Right hindlimb (tissue), 1 donor: ENCODE measurements around the gene MFSD6L.
"Not testable (repeated sequence)": the region's sequence is repeated elsewhere in the genome, so short reads cannot be mapped to it uniquely, and the experiment has no call there.

ENCODE experiments used
- DNase-seq: peaks from one replicate; pipeline ENCODE4 v3.0.0-alpha.2; 2018

MFSD6L gene

DNA sequence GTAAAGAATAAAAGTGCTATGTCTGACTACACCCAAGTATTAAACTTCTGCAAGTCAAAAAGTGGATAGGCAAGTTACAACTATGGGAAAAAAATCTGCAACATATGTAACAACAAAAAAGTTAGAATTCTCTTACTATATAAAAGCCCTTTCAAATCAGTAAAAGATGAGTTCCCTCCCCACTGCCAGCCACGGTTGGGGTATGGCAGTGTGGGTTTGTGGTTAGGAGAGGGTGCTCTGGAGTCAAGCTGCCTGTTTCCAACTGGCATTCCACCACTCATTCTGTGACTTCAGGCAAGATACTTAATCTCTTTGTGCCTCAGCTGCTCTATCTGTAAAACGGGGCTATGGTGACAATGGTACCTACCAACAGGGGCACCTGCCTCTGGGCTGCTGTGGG, 26.6 kb upstream of the MFSD6L start:
- DNase-seq = no peak

GRCh38 chr17:8823279-8823678, 24.1 kb upstream of the MFSD6L start:
- no peak for DNase-seq

- DNase-seq = no peak
Measured at GRCh38 chr17:8822401-8823035, 23.4 kb upstream of the MFSD6L start.

DNA sequence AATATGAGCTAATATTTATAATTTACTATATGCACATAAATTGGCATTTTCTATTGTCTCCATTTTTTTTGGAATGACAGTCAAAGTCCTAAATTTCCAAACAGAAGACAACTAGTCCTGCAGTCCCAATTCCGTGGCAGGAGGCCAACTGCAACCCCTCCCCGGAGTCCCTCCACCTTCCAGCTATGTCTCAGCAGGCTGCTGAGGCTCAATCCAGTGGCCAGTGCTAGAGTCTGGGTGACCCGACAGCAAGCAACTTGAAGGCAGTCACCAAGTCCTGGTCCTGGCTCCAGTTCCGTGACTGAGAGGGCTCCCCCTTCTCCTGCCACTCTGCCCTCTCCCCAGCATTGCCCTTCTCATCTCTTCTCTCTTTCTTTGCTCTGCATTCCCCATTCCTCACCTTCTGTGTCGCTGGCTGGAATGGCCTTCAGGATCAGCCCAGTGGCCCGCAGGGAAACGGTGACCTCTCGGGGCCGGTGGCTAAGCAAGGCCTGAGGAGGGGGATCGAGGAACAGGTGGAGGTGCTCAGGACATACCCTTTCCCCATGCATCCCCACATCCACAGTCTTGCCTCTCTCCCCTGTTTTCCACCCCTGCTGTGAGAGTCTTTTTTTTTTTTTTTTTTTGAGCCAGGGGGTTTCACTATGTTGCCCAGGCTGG, 22.4 kb upstream of the MFSD6L start:
- no peak for DNase-seq

DNA sequence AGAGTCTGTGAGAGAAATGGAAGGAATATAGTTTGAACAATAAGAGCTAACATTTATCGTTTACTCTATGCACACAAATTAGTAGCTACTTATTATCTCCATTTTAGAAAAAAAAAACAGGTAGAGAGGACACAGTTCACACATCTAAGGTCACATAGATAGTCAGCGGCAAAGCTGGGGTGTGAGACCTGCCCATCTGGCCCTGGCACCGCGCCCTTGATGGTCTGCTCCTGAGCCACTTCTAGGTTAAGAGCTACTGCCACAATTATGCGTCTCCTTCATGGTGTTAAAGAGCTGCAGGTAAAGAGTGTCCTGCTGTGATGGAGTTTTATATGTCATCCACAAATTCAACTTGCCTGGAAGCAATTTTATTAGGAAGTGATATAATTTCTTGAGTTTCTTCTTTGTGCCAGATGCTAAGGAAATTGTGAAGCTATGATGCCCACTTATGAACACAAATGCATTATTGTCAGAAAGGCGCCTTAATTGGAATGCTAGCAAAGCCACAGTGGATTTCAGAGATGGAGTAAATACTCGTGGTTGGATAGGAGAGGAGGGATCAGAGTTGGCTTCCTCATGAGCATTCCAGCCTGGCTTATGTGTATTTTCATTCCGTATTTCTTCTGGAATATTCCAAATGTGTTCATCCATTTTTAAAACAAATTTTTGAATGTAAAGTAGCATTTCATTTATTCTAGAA, 21.3 kb upstream of the MFSD6L start:
- no peak for DNase-seq

- no peak for DNase-seq
Measured at GRCh38 chr17:8818654-8819330, 19.6 kb upstream of the MFSD6L start.

GRCh38 chr17:8818047-8818446, 18.9 kb upstream of the MFSD6L start:
- DNase-seq = no peak

- no peak for DNase-seq
Measured at GRCh38 chr17:8806926-8807550, 7.9 kb upstream of the MFSD6L start.

DNA sequence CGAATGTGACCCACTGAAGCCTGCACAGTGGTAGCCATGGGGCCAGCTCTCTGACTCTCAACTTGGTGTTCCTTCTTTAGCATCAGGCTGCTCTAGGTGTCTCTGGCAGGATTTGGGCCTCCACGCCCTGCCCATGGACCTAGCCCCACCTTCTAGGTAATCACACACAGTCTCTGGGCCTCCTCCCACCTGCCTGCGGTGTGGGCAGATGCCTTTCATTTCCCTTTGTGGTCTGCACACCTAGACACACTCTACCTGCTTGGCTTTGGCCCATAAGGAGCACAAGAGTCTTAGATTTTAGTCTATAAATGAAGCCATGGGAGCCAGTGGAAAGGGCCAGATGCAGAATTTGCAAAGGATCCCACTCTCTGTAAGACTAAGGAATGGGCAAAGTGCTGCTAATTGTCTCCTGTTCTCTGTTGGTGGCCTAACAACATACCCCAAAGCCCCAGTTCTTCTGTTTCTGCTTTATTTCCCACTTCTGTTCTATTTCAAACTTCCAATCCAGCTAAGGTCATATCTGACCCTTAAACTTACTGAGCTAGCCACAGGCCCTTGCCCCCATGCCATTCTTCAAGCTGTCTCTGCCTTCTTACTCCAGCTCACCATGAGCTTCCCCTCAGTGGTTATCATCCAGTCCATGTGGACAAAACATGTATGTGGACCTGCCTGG, 7.2 kb upstream of the MFSD6L start:
- no peak for DNase-seq

DNA sequence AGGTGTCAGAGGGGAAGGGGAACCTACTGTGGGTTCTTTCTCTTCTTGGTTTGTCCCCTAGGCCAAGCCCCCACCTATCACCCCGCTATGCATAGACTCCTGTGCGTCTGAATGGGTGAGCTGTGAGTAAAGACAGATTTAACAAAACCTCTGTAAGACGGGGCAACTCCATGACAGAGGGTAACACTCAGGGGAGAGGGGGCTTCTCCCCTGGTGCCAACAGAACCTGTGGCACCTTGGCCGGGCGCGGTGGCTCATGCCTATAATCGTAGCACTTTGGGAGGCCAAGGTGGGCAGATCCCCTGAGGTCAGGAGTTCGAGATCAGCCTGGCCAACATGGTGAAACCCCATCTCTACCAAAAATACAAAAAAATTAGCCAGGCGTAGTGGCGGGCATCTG, 6.2 kb upstream of the MFSD6L start:
- DNase-seq = not testable (repeated sequence)

DNA sequence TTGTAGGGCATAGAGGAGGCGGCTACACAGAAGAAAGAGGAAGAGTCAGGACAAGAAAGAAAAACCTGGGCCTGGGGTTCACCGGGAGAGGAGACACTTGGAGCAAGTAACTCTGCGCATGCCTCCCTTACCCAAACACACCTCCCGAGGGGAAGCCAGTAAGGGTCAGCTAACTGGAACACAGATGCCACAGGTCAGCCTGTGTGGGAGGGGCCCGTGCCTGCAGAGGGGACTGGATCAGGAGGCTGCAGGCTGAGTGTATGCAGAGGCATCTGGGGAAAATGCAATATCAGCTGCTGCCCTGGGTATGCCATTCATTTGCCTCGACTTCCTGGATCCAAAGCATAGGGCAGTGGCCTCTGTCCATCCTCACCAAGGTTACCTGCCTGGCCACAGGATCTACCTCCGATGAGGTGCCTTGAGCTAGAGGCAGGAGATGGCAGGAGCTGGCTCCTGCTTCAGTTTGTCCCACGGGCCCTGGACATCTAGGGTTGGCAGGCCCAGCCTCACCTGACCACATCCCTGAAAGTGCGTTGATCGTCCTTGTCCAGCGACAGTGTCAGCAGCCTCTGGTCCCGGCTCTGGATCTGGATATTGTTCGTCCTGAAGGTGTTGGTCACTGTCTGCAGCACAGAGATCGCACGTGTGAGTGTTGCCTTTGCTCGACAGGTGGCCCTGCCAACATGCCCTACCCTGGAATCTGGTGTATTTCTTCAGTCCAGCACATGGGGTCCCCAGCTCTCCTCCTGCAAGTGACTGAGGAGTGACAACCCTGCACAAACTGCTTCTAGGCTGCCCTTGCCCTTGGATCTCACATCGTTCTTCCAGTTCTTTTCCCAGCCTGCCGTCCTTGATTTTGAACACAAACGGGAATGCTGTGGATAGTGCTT, 4.6 kb upstream of the MFSD6L start:
- no peak for DNase-seq

- DNase-seq = no peak
Measured at GRCh38 chr17:8801135-8801840, 2.1 kb upstream of the MFSD6L start.

- DNase-seq = no peak
Measured at GRCh38 chr17:8800656-8801055, 1.5 kb upstream of the MFSD6L start.

GRCh38 chr17:8799570-8800212, 526 bp upstream of the MFSD6L start:
- no peak for DNase-seq

- DNase-seq = no peak
Measured at GRCh38 chr17:8798176-8798845, 854 bp downstream of the MFSD6L start.

DNA sequence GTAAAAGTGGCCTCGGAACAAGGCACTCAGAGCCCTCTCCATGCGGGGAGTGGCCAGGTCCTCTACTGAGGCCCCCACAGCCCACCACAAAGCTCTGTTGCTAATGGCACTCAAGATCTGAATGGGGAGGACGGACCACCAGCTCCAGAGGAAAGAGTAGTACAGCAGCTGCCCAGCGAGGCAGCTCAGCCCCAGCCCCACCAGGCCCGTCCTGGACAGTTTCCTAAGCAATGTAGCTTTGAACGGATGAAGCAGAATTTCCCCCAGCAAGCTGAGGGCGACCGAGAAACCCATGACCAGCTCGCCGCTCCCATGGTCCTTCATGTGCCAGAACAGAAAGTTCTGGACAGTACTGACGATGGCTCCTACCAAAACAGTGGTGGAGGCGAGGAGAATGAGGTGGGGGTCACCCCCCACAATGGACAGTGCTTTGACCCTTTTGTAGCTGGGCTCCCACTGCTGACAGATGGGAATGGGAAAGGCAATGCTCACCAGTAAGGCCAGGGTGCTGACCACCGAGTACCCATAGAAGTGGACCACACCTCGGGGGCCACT, 1.5 kb downstream of the MFSD6L start:
- DNase-seq = no peak

DNA sequence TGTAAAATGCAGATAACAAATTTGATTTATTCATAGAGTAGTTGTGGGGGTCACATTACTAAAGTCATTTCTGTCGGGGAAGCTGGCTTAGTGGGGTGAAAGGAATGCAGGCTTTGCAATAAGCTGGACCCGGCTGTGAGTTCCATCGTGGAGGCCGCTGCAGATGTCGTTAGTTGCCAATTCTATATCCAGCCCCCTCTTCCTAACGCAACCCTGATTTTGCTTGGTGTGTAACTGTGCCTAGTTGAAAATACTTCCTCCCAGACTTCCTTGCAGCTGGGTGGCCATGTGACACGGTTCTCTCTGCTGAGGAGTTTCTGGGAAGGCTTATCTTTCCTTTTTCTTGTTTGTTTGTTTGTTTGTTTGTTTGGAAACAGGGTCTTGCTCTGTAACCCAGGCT, 4.5 kb downstream of the MFSD6L start:
- DNase-seq = no peak

DNA sequence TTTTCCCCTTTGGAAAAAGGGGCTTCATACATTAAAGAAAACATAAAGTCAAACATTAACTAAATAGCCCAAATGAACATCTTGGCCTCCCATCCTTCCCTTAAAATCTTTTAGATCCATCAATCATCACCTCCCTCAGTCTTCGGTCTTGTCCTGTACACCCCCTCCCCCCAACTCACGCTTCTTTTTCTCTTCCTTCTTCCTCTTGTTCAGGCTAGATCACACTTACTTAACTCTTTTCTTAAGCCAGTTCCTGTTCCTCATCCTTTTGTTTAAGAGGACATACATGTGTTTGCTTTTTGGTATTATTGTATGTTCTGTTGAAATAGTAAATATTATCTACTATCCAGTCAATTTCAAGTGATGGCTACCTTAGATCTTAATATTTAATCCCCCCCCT, 5.5 kb downstream of the MFSD6L start:
- DNase-seq = no peak

GRCh38 chr17:8792646-8793045, 6.5 kb downstream of the MFSD6L start:
- no peak for DNase-seq

DNA sequence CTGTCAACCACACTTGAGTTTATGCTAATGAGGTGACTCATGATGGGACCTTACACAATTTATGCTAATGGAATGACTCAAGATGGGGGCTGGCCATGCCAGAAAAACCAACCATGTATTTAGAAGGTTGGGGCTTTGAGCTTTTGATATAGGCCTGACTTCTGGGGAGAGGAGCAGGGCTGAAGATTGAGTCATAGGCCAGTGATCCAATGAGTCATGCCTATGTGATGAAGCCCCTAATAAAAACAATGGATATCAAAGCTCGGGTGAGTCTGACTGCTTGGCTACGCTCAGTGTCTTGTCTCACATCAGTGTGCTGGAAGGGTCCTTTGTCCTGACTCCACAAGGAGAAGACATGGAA, 7.3 kb downstream of the MFSD6L start:
- no peak for DNase-seq
